Measurements from ENCODE around the gene OSBPL9. TPM values are rescaled to one million over a fixed set of nuclear protein-coding genes. Genes with fewer than 3 reads are reported as not detected.

OSBPL9 gene
- total RNA-seq, 1 donor from 2014 or later = 55.8 TPM

DNA sequence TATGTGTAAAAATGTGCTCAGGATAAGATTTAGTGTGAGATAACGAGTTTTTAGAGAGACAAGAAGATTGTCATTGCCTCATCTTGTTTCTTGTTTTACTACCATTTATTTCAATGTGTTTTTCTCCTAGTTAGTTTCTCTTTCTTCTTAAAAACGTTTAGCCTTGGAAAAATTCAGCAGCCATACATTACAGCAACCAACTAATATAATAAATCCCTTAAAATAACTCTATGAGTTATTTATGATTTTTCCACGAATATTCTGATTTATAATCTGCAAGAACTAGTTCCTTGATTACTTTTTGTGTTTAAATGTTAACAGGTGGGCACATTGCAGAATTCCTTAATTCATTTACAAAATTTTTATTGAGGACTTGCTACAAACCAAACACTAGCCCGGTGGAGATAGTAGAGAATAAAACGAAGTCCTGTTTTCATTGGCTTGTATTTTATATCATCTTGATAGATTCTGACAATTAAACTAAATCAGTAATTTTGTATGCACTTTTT is 118.9 kb downstream of the OSBPL9 start:
- H3K27ac ChIP-seq (replicated peaks) = peak overlapping the region; percentile 91
- H3K4me3 ChIP-seq = no peak overlapping the region
- no peaks in the 10 kb centered on the region for H3K27me3 ChIP-seq (ENCODE audit: low read depth)
- peaks cover 83% of the 10 kb centered on the region for H3K4me1 ChIP-seq
- TF ChIP-seq, protein P1, sequence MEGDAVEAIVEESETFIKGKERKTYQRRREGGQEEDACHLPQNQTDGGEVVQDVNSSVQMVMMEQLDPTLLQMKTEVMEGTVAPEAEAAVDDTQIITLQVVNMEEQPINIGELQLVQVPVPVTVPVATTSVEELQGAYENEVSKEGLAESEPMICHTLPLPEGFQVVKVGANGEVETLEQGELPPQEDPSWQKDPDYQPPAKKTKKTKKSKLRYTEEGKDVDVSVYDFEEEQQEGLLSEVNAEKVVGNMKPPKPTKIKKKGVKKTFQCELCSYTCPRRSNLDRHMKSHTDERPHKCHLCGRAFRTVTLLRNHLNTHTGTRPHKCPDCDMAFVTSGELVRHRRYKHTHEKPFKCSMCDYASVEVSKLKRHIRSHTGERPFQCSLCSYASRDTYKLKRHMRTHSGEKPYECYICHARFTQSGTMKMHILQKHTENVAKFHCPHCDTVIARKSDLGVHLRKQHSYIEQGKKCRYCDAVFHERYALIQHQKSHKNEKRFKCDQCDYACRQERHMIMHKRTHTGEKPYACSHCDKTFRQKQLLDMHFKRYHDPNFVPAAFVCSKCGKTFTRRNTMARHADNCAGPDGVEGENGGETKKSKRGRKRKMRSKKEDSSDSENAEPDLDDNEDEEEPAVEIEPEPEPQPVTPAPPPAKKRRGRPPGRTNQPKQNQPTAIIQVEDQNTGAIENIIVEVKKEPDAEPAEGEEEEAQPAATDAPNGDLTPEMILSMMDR (IDR thresholded peaks at IDR 0.05; ENCODE audit: borderline replicate concordance) = no peak
- H3K36me3 ChIP-seq = no peaks in the 10 kb centered on the region
- intact Hi-C loops (cut with micrococcal nuclease) = no loop called here
- no peaks in the 10 kb centered on the region for H3K9me3 ChIP-seq (replicated peaks)
- no peak for DNase-seq

DNA sequence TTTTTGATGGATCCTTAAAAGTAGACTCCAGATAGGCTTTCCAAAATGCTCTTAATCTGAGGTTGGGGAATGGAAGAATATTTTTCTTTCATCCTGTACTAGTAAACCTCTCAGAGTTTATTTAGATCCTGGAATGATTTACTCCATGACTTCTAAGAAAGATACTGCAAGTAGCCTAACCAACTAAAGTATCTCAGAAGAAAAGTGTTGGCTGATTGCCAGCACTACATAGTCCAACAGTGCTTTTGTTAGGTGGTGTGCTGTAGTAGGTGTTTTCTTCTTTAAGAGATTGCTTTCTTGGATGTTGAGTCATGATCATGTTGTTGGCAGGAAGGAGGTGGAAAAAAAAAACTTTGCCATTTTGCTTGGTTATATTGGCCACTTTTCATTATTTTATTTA is 119.8 kb downstream of the OSBPL9 start:
- H3K27ac ChIP-seq (replicated peaks) = peak overlapping the region; percentile 27

DNA sequence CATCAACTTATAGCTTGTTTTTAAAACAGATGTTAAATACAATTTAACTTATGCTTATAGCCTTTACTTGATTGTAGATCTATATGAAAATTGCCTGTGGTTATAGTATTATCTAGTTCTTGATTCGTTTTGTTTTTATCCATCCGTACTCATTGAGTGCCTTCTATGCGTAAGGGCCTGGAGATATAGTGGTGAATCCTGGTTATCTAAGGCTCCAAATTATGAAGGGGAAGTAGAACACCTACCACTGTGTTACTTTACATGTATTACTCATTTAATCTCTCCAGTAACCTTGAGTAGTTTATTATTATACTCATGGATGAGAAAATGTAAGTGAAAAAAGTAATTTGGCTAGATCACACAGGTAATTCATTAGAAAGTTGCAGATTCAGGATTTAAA is 121.8 kb downstream of the OSBPL9 start:
- Histone ChIP-seq H3K36me3 (no peaks in the 10 kb centered on the region), H3K9me3 (replicated peaks) (no peaks in the 10 kb centered on the region), H3K4me1 (peaks cover 54% of the 10 kb centered on the region), H3K27me3 (ENCODE audit: low read depth) (no peaks in the 10 kb centered on the region), H3K4me3 (no peak overlapping the region), H3K27ac (replicated peaks) (no peak overlapping the region)
- DNase-seq = no peak
- TF ChIP-seq, protein P1 (IDR thresholded peaks at IDR 0.05; ENCODE audit: borderline replicate concordance) = no peak
- intact Hi-C loops (cut with micrococcal nuclease) = no loop called here

More for the DNA sequence above, 119.8 kb downstream of the OSBPL9 start:
- Histone ChIP-seq H3K27me3 (ENCODE audit: low read depth) (no peaks in the 10 kb centered on the region), H3K9me3 (replicated peaks) (no peaks in the 10 kb centered on the region), H3K4me3 (no peak overlapping the region), H3K4me1 (peaks cover 74% of the 10 kb centered on the region), H3K36me3 (no peaks in the 10 kb centered on the region)
- no peak for DNase-seq
- TF ChIP-seq, protein P1 (IDR thresholded peaks at IDR 0.05; ENCODE audit: borderline replicate concordance) = no peak
- intact Hi-C loops (cut with micrococcal nuclease) = no loop called here

DNA sequence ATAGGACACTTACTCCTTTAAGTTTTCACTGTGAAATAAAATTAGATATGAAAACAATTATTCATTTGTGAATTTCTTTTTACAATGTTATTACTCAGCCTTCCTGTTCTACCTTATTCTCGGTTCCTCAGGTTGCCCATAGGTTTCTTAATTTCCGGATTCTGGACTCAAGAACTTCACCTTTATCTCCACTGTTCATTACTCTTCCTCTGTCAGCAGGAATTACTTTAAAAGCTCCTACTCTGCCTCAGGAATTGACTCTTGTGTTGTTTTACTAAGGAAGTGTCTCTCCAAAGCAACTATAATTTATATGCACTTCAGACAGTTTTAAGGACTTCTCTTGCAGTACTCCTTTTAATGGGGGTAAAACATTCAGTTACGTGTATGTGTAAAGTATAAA is 123.8 kb downstream of the OSBPL9 start:
- H3K9me3 ChIP-seq (replicated peaks) = no peaks in the 10 kb centered on the region
- H3K36me3 ChIP-seq = no peaks in the 10 kb centered on the region
- H3K4me1 ChIP-seq = peaks cover 53% of the 10 kb centered on the region
- H3K4me3 ChIP-seq = no peak overlapping the region
- intact Hi-C loops (cut with micrococcal nuclease) = no loop called here
- H3K27ac ChIP-seq (replicated peaks) = no peak overlapping the region
- TF ChIP-seq, protein P1 (IDR thresholded peaks at IDR 0.05; ENCODE audit: borderline replicate concordance) = no peak
- no peaks in the 10 kb centered on the region for H3K27me3 ChIP-seq (ENCODE audit: low read depth)
- no peak for DNase-seq

DNA sequence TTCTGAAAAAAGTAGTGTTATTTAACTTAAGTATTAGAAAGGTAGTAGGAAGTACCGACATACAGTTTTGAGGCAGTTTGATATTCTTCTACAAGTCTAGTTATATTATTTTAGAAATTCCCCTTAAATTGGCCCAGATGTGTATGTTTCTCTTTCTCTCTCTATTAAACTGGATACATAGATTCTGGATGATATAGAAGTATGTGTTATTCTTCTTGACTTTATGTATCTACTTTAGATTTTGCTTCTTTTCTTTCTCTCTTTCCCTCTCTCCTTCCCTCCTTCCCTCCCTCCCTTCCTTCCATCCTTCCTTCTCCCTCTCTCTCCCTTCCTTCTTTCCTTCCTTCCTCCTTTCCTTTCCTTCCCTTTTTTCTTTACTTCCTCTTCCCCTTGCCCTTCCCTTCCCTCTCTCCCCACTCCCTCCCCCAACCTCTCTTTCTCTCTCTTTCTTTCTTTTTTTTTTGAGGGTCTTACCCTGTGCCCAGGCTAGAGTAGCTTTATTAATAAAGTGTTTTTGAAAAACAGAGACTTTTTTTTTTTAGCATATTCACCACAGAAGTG is 124.3 kb downstream of the OSBPL9 start:
- Histone ChIP-seq H3K4me1 (peaks cover 47% of the 10 kb centered on the region), H3K36me3 (no peaks in the 10 kb centered on the region), H3K27ac (replicated peaks) (no peak overlapping the region), H3K4me3 (no peak overlapping the region), H3K9me3 (replicated peaks) (no peaks in the 10 kb centered on the region), H3K27me3 (ENCODE audit: low read depth) (no peaks in the 10 kb centered on the region)
- TF ChIP-seq, protein P1 (IDR thresholded peaks at IDR 0.05; ENCODE audit: borderline replicate concordance) = no peak
- DNase-seq = no peak
- intact Hi-C loops (cut with micrococcal nuclease) = no loop called here
